ENCODE measurements around the gene B4GALT5. TPM values are rescaled to one million over a fixed set of nuclear protein-coding genes. Genes with fewer than 3 reads are reported as not detected.
"Not testable (repeated sequence)": the region's sequence is repeated elsewhere in the genome, so short reads cannot be mapped to it uniquely, and the experiment has no call there.

The B4GALT5 gene, protein sequence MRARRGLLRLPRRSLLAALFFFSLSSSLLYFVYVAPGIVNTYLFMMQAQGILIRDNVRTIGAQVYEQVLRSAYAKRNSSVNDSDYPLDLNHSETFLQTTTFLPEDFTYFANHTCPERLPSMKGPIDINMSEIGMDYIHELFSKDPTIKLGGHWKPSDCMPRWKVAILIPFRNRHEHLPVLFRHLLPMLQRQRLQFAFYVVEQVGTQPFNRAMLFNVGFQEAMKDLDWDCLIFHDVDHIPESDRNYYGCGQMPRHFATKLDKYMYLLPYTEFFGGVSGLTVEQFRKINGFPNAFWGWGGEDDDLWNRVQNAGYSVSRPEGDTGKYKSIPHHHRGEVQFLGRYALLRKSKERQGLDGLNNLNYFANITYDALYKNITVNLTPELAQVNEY
- total RNA-seq, result 10 to 100 TPM; 16.2 to 49.0 (median 36.7) TPM

DNA sequence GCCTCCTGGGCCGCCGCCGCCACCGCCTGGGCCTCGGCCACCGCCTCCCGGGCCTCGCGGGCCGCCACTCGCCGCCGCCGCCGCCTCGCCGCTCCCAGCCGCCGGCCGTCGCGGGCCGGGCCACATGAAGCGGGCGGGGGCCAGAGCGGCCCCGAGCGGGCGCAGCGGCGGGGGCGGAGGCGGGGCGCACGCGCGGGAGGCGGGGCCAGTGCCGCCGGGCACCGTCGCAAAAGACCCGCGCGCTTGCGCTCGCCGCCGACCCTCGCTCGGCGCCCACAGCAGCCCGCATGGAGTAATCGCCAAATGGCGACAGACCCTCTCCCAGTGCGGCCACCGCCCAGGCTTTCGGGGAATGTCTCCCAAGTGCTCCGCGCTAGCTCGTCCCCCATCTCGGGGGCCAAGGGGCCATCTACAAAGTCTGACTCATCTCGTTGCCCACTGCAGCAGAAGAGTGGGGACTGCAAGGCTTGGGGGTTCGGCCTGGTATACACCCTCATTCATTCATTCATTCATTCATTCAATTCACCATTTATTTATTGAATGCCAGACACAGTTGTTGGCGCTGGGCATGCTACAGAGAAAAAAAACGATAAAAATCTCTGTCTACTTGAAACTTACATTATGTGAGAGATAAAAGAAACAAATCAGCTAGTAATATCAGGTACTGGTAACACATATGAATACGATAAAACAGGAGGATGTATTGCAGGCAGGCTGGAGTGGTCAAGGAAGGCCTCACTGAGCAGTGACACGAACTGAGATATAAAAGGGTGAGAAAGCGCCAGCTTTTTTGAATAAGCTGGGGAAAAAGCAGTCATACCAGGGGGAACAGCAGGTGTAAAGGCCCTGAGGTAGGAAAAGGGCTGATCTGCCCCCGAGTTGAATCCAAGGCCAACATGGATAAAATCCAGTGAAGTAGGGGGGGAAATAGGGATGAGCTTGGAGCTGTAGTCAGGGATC is at the start of gene B4GALT5:
TSS of gene B4GALT5 (minus strand) at position 126 of the 960 bp plus-strand sequence. CDS start 188 bp downstream, outside the sequence.
- DNase-seq (peak; percentile 71 to 96), ATAC-seq (ENCODE audit: low FRiP score in 2 of 2) (peak; percentile 77 to 94)
- H3K9me3 ChIP-seq, result no peaks in the 10 kb centered on the region
- H3K4me3 ChIP-seq, result peak within 1 kb of the TSS; percentile 89 to 99 (median 94)
- H3K27ac ChIP-seq, result peak within 1 kb of the TSS; percentile 97 to 99 (median 98)
- H3K36me3 ChIP-seq, result no peaks in the 10 kb centered on the region
- H3K4me1 ChIP-seq, result peaks cover 24 to 43% (median 32%) of the 10 kb centered on the region in 4 donors
- TF ChIP-seq POLR2A (IDR thresholded peaks at IDR 0.05) (no peak), EP300 (IDR thresholded peaks at IDR 0.05) (no peak), POLR2AphosphoS5 (IDR thresholded peaks at IDR 0.05) (peak; percentile 47 to 52)
- TF ChIP-seq, protein P1, sequence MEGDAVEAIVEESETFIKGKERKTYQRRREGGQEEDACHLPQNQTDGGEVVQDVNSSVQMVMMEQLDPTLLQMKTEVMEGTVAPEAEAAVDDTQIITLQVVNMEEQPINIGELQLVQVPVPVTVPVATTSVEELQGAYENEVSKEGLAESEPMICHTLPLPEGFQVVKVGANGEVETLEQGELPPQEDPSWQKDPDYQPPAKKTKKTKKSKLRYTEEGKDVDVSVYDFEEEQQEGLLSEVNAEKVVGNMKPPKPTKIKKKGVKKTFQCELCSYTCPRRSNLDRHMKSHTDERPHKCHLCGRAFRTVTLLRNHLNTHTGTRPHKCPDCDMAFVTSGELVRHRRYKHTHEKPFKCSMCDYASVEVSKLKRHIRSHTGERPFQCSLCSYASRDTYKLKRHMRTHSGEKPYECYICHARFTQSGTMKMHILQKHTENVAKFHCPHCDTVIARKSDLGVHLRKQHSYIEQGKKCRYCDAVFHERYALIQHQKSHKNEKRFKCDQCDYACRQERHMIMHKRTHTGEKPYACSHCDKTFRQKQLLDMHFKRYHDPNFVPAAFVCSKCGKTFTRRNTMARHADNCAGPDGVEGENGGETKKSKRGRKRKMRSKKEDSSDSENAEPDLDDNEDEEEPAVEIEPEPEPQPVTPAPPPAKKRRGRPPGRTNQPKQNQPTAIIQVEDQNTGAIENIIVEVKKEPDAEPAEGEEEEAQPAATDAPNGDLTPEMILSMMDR (IDR thresholded peaks at IDR 0.05), result peak in 2 of 6 experiments; percentile 1 to 19
- 19% methylated on average over 14 to 15 of the region's 70 CpGs for WGBS, 2 donors
- H3K27me3 ChIP-seq, result no peaks in the 10 kb centered on the region

DNA sequence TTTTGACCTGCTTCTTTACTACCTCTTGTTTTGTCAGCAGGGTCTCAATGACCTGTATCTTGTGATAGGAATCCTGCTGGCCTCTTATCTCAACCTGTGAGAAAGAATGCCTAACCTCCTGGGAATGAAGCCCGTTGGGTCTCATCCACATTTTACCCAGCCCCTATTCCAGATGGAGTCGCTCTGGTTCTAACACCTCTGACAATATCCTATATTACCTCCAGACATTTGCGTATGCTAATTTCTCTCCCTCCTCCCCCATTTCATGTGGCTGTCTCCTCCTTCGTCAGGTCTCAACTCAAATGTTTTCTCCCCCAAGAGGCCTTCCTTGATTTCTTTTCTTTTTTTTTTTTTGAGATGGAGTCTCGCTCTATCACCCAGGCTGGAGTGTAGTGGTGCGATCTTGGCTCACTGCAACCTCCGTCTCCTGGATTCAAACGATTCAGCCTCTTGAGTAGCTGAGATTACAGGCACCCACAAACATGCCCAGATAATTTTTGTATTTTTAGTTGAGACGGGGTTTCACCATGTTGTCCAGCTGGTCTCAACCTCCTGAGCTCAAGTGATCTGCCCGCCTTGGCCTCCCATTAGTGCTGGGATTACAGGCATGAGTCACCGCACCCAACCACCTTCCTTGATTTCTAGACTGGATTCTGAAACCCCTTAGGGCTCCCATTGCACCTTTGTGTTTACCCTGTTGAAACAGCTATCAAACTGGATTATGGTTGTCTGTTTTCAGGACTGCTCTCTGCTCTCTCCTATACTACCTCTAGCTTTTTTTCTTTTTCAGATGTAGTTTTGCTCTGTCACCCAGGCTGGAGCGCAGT is 49.5 kb upstream of the B4GALT5 start:
- no peak overlapping the region for H3K4me3 ChIP-seq
- H3K27ac ChIP-seq, result no peak overlapping the region
- no peaks in the 10 kb centered on the region for H3K9me3 ChIP-seq
- no peaks in the 10 kb centered on the region for H3K27me3 ChIP-seq
- TF ChIP-seq EP300 (IDR thresholded peaks at IDR 0.05), result no peak
- TF ChIP-seq, protein P1 (IDR thresholded peaks at IDR 0.05), result no peak
- no peak for TF ChIP-seq POLR2AphosphoS5 (IDR thresholded peaks at IDR 0.05)
- no peak for TF ChIP-seq POLR2A (IDR thresholded peaks at IDR 0.05)
- ATAC-seq (ENCODE audit: low FRiP score in 2 of 2) (no peak), DNase-seq (peak in 1 of 2 donors; percentile 59)
- H3K4me1 ChIP-seq, result peaks cover 24 to 34% (median 30%) of the 10 kb centered on the region in 4 donors
- WGBS, 2 donors, result 81 to 88% methylated on average over 12 of the region's 12 CpGs
- no peaks in the 10 kb centered on the region for H3K36me3 ChIP-seq

DNA sequence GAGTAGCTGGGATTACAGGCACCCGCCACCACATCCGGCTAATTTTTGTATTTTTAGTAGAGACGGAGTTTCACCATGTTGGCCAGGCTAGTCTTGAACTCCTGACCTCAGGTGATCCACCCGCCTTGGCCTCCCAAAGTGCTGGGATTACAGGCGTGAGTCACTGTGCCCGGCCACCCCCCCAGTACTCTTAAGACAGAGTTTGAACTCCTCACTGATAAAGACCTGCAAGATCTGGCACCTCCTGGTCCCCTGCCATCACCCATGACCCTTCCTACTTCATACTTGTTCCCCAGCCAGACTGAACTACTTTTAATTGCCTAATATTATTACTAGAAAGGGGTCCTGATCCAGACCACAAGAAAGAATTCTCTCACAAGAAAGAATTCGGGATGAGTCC is 48.2 kb upstream of the B4GALT5 start:
- not testable (repeated sequence) for H3K4me3 ChIP-seq; H3K36me3 ChIP-seq; H3K27ac ChIP-seq; ATAC-seq (ENCODE audit: low FRiP score in 2 of 2); H3K27me3 ChIP-seq; H3K9me3 ChIP-seq; DNase-seq
- peaks cover 14 to 23% (median 20%) of the 10 kb centered on the region in 4 donors for H3K4me1 ChIP-seq
- 94% methylated on average over 7 of the region's 7 CpGs for WGBS, 2 donors

DNA sequence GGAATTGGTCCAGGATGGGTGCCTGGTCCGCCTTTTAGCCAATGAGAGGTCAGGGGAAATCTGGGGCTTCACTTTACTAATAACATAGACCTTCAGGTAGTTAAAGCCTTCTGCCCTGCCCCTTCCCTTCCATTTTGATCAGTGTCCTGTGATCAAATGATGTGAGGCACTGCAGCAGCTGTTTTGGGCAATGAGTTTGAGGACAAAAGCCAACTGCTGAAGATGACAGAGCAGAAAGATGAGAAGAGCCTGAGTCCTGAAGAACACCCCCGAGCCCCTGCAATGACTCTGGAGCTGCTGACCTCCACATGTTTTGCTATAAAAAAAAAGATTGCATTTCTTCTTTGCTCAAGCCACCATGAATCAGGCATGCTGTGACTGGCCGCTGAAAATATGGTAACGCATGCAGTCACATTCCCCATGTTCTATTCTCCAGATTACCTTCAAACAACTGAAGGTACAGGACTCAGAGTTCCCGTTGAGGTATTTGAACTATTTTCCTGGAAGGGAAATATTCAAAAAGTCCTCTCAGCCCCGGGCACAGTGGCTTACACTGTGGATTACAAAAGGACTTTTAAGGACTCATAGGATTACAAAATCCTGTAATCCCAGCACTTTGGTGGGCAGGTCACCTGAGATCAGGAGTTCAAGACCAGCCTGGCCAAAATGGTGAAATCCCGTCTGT is 45.7 kb upstream of the B4GALT5 start:
- no peaks in the 10 kb centered on the region for H3K27me3 ChIP-seq
- TF ChIP-seq EP300 (IDR thresholded peaks at IDR 0.05) (no peak), POLR2A (IDR thresholded peaks at IDR 0.05) (no peak), POLR2AphosphoS5 (IDR thresholded peaks at IDR 0.05) (no peak)
- TF ChIP-seq, protein P1 (IDR thresholded peaks at IDR 0.05), result no peak
- ATAC-seq (ENCODE audit: low FRiP score in 2 of 2) (no peak), DNase-seq (no peak)
- 78 to 85% methylated on average over 7 of the region's 7 CpGs for WGBS, 2 donors
- H3K4me1 ChIP-seq, result peaks cover 0 to 5% (median under 1%) of the 10 kb centered on the region in 4 donors
- H3K36me3 ChIP-seq, result no peaks in the 10 kb centered on the region
- no peak overlapping the region for H3K4me3 ChIP-seq
- no peaks in the 10 kb centered on the region for H3K9me3 ChIP-seq
- no peak overlapping the region for H3K27ac ChIP-seq
